ENCODE measurements around the gene TMEM50B.

GRCh38 chr21:33411949-33412430 lies 67.8 kb downstream of the TMEM50B start:
- no peak for TF ChIP-seq EZH2 (IDR thresholded peaks at IDR 0.05; ENCODE audit: borderline replicate concordance, low read depth, low read length, poor library complexity, severe bottlenecking)
- no peak for TF ChIP-seq CTCF (conservative IDR thresholded peaks at IDR 0.05; ENCODE audit: low read depth, low read length)

Data from A673 (cell line).